Renal pelvis (tissue), 12 donors: ENCODE data around the gene EPN2. TPM values are rescaled to one million over a fixed set of nuclear protein-coding genes. Genes with fewer than 3 reads are reported as not detected.
"Not testable (repeated sequence)": the region's sequence is repeated elsewhere in the genome, so short reads cannot be mapped to it uniquely, and the experiment has no call there.

Source experiments
- DNase-seq: peaks from one replicate; pipeline ENCODE4 v3.0.0-alpha.2; 2013
- long read RNA-seq, 16 experiments: transcript quantifications; one replicate each; lab custom pipeline, GENCODE V29; 2026
- polyA plus RNA-seq, 3 donors: library from polyadenylated mRNA; unstranded; fragments of 120-200 nt; gene quantifications; one replicate each; pipeline ENCODE4 v1.2.1, GENCODE V29; 2013; ENCODE audit not compliant: insufficient read length in 3 of 3

The EPN2 gene
- 10 to 100 TPM; 44.2 to 50.9 (median 45.5) TPM for polyA plus RNA-seq
- long read RNA-seq, donor 1, full-length matches to known transcripts, result 6 of 6 reads
- long read RNA-seq, donor 1, partial matches to known transcripts, result 0 of 6 reads
- long read RNA-seq, donor 1, other reads (novel, unspliced or antisense), result 0 of 6 reads
- long read RNA-seq, donor 2, full-length matches to known transcripts, result 12 of 12 reads
- long read RNA-seq, donor 2, partial matches to known transcripts, result 0 of 12 reads
- long read RNA-seq, donor 2, other reads (novel, unspliced or antisense), result 0 of 12 reads
- long read RNA-seq, donor 3, full-length matches to known transcripts, result 18 of 23 reads
- long read RNA-seq, donor 3, partial matches to known transcripts, result 5 of 23 reads
- long read RNA-seq, donor 3, other reads (novel, unspliced or antisense), result 0 of 23 reads
- long read RNA-seq, donor 4, full-length matches to known transcripts, result 12 of 63 reads
- long read RNA-seq, donor 4, partial matches to known transcripts, result 12 of 63 reads
- long read RNA-seq, donor 4, other reads (novel, unspliced or antisense), result 39 of 63 reads
- long read RNA-seq, donor 5, transcript EPN2-221 (3 exons, 309 nt), result major isoform, 7 of 33 reads
- long read RNA-seq, donor 5, partial matches to known transcripts, result 5 of 33 reads
- long read RNA-seq, donor 5, other reads (novel, unspliced or antisense), result 18 of 33 reads
- long read RNA-seq, donor 6, full-length matches to known transcripts, result 12 of 49 reads
- long read RNA-seq, donor 6, partial matches to known transcripts, result 37 of 49 reads
- long read RNA-seq, donor 6, other reads (novel, unspliced or antisense), result 0 of 49 reads
- long read RNA-seq, donor 7, full-length matches to known transcripts, result 25 of 34 reads
- long read RNA-seq, donor 7, partial matches to known transcripts, result 9 of 34 reads
- long read RNA-seq, donor 7, other reads (novel, unspliced or antisense), result 0 of 34 reads
- long read RNA-seq, donor 8, full-length matches to known transcripts, result 10 of 10 reads
- long read RNA-seq, donor 8, partial matches to known transcripts, result 0 of 10 reads
- long read RNA-seq, donor 8, other reads (novel, unspliced or antisense), result 0 of 10 reads
- long read RNA-seq, donor 9, full-length matches to known transcripts, result 19 of 335 reads
- long read RNA-seq, donor 9, partial matches to known transcripts, result 135 of 335 reads
- long read RNA-seq, donor 9, other reads (novel, unspliced or antisense), result 181 of 335 reads
- long read RNA-seq, donor 10, full-length matches to known transcripts, result 17 of 77 reads
- long read RNA-seq, donor 10, partial matches to known transcripts, result 18 of 77 reads
- long read RNA-seq, donor 10, other reads (novel, unspliced or antisense), result 42 of 77 reads
- long read RNA-seq, donor 11, full-length matches to known transcripts, result 19 of 26 reads
- long read RNA-seq, donor 11, partial matches to known transcripts, result 7 of 26 reads
- long read RNA-seq, donor 11, other reads (novel, unspliced or antisense), result 0 of 26 reads
- long read RNA-seq, donor 12, full-length matches to known transcripts, result 19 of 92 reads
- long read RNA-seq, donor 12, partial matches to known transcripts, result 26 of 92 reads
- long read RNA-seq, donor 12, other reads (novel, unspliced or antisense), result 47 of 92 reads
- long read RNA-seq, donor 13, transcript EPN2-221 (3 exons, 309 nt), result major isoform, 6 of 11 reads
- long read RNA-seq, donor 13, partial matches to known transcripts, result 5 of 11 reads
- long read RNA-seq, donor 13, other reads (novel, unspliced or antisense), result 0 of 11 reads
- long read RNA-seq, donor 14, result 0 reads
- long read RNA-seq, donor 15, result 0 reads
- long read RNA-seq, donor 16, full-length matches to known transcripts, result 16 of 551 reads
- long read RNA-seq, donor 16, partial matches to known transcripts, result 535 of 551 reads
- long read RNA-seq, donor 16, other reads (novel, unspliced or antisense), result 0 of 551 reads

GRCh38 chr17:19237139-19237388 is at the start of gene EPN2:
TSS of gene EPN2 (plus strand) at chr17:19237366. CDS start at chr17:19283120, 45,754 bp downstream.
- not testable (repeated sequence) for DNase-seq

- DNase-seq, result not testable (repeated sequence)
Measured at GRCh38 chr17:19187883-19188869, 49.0 kb upstream of the EPN2 start.

- not testable (repeated sequence) for DNase-seq
Measured at GRCh38 chr17:19188870-19189708, 48.1 kb upstream of the EPN2 start.

GRCh38 chr17:19189781-19190405 is 47.3 kb upstream of the EPN2 start:
- DNase-seq, result not testable (repeated sequence)

- DNase-seq, result not testable (repeated sequence)
Measured at GRCh38 chr17:19196382-19197204, 40.6 kb upstream of the EPN2 start.

GRCh38 chr17:19202448-19202847 is 34.7 kb upstream of the EPN2 start:
- not testable (repeated sequence) for DNase-seq

- not testable (repeated sequence) for DNase-seq
Measured at GRCh38 chr17:19203429-19203828, 33.7 kb upstream of the EPN2 start.

- DNase-seq, result not testable (repeated sequence)
Measured at GRCh38 chr17:19215074-19215860, 21.9 kb upstream of the EPN2 start.

GRCh38 chr17:19216148-19216926 is 20.8 kb upstream of the EPN2 start:
- not testable (repeated sequence) for DNase-seq

- DNase-seq, result not testable (repeated sequence)
Measured at GRCh38 chr17:19218914-19219313, 18.3 kb upstream of the EPN2 start.

GRCh38 chr17:19219384-19219783 is 17.8 kb upstream of the EPN2 start:
- DNase-seq, result not testable (repeated sequence)

- DNase-seq, result not testable (repeated sequence)
Measured at GRCh38 chr17:19220195-19220594, 17.0 kb upstream of the EPN2 start.

- DNase-seq, result not testable (repeated sequence)
Measured at GRCh38 chr17:19226610-19227588, 10.3 kb upstream of the EPN2 start.

GRCh38 chr17:19234676-19235075 is 2.5 kb upstream of the EPN2 start:
- not testable (repeated sequence) for DNase-seq
